Esophagus squamous epithelium (tissue), 4 donors: ENCODE measurements around the gene NIN.

Experiments used
- CTCF ChIP-seq, 6 experiments: fragments of 450-650 bp in 4 of 6; fragments of 200-600 bp in 2 of 6; sonication (generic) in 2 of 6; IDR thresholded peaks; one replicate each; pipeline ENCODE4 v1.5.1; 2016 to 2019; ENCODE audit warnings: antibody characterized with exemption in 6 of 6, mild to moderate bottlenecking in 4 of 6, moderate library complexity in 4 of 6
- POLR2A ChIP-seq, 4 donors: fragments of 450-650 bp; IDR thresholded peaks; one replicate each; pipeline ENCODE4 v1.6.1; 2017; ENCODE audit warnings: antibody characterized with exemption in 4 of 4, mild to moderate bottlenecking in 4 of 4, moderate library complexity in 3 of 4

GRCh38 chr14:50792051-50792477, 38.9 kb downstream of the NIN start:
- no peak for TF ChIP-seq CTCF (IDR thresholded peaks at IDR 0.05)
- no peak for TF ChIP-seq POLR2A (IDR thresholded peaks at IDR 0.05)
